Measurements from ENCODE around the gene OR6C76.

- TF ChIP-seq RCOR1 (IDR thresholded peaks at IDR 0.05; ENCODE audit: insufficient replicate concordance, low read length) (no peak), CTCF (conservative IDR thresholded peaks at IDR 0.05; ENCODE audit: low read depth, low read length) (no peak)
Measured at GRCh38 chr12:55472264-55472663, 46.2 kb downstream of the OR6C76 start.
